NCI-H2107 (cell line): ENCODE data around the gene RBP5.
A peak's percentile ranks its signal among the peaks of the same experiment; 100 is the strongest.
"Not testable (repeated sequence)": the region's sequence is repeated elsewhere in the genome, so short reads cannot be mapped to it uniquely, and the experiment has no call there.

ENCODE experiments used
- DNase-seq: peaks from one replicate; lab custom pipeline; 2025; lab: John Stamatoyannopoulos, UW

RBP5 gene

GRCh38 chr12:7122811-7123769 is 5.6 kb downstream of the RBP5 start:
- DNase-seq = no peak

GRCh38 chr12:7121324-7121723 is 7.4 kb downstream of the RBP5 start:
- no peak for DNase-seq

GRCh38 chr12:7120166-7120565 is 8.5 kb downstream of the RBP5 start:
- DNase-seq = no peak

GRCh38 chr12:7118881-7119280 is 9.8 kb downstream of the RBP5 start:
- DNase-seq = no peak

GRCh38 chr12:7117670-7118069 is 11.0 kb downstream of the RBP5 start:
- no peak for DNase-seq

GRCh38 chr12:7116916-7117315 is 11.8 kb downstream of the RBP5 start:
- no peak for DNase-seq

GRCh38 chr12:7116196-7116595 is 12.5 kb downstream of the RBP5 start:
- no peak for DNase-seq

- DNase-seq = no peak
These were observed 13.8 kb downstream of the RBP5 start for GRCh38 chr12:7114851-7115250.

GRCh38 chr12:7114008-7114407 is 14.7 kb downstream of the RBP5 start:
- no peak for DNase-seq

- DNase-seq = peak; percentile 37
These were observed 15.3 kb downstream of the RBP5 start for GRCh38 chr12:7113389-7113871.

- no peak for DNase-seq
These were observed 16.6 kb downstream of the RBP5 start for GRCh38 chr12:7112041-7112440.

GRCh38 chr12:7110661-7111060 is 18.0 kb downstream of the RBP5 start:
- DNase-seq = no peak

GRCh38 chr12:7109572-7109920 is 19.1 kb downstream of the RBP5 start:
- no peak for DNase-seq

GRCh38 chr12:7108796-7109571 is 19.7 kb downstream of the RBP5 start, which contains the start of gene C1RL:
C1RL (minus strand) TSS chr12:7109214; CDS start chr12:7109180, 34 bp downstream.
- peak; percentile 68 for DNase-seq

- peak; percentile 53 for DNase-seq
These were observed 20.5 kb downstream of the RBP5 start for GRCh38 chr12:7108003-7108795.

- no peak for DNase-seq
These were observed 21.1 kb downstream of the RBP5 start for GRCh38 chr12:7107636-7108002.

- DNase-seq = not testable (repeated sequence)
These were observed 21.5 kb downstream of the RBP5 start for GRCh38 chr12:7107181-7107580.

GRCh38 chr12:7106082-7106481 is 22.6 kb downstream of the RBP5 start:
- DNase-seq = no peak

GRCh38 chr12:7103837-7104584 is 24.7 kb downstream of the RBP5 start:
- DNase-seq = no peak

GRCh38 chr12:7102582-7102981 is 26.1 kb downstream of the RBP5 start:
- DNase-seq = no peak

GRCh38 chr12:7101694-7102131 is 27.0 kb downstream of the RBP5 start:
- DNase-seq = no peak
